Glomerular endothelial cell (primary cell): ENCODE results near the gene SPOCK2. TPM values are rescaled to one million over a fixed set of nuclear protein-coding genes. Genes with fewer than 3 reads are reported as not detected.

Source experiments
- DNase-seq: peaks from one replicate; pipeline ENCODE4 v3.0.0-alpha.2; 2011; ENCODE audit warnings: low read depth, low spot score; ENCODE audit errors: extremely low read depth
- total RNA-seq: library from RNA; depleted of rRNA; stranded (reverse); fragments of >200 nt; gene quantifications from 2 replicates; pipeline ENCODE4 v1.2.3, GENCODE V29; 2015

Gene SPOCK2
- total RNA-seq, 1 donor from 2014 or later = 0.41 TPM

- no peak for DNase-seq
These were observed 75.0 kb downstream of the SPOCK2 start for GRCh38 chr10:72013202-72013945.

GRCh38 chr10:72012796-72013195 is 75.6 kb downstream of the SPOCK2 start:
- DNase-seq = no peak

- DNase-seq = no peak
These were observed 76.3 kb downstream of the SPOCK2 start for GRCh38 chr10:72011976-72012512.

GRCh38 chr10:72011468-72011867 is 76.9 kb downstream of the SPOCK2 start:
- DNase-seq = no peak

GRCh38 chr10:72011016-72011415 is 77.3 kb downstream of the SPOCK2 start:
- DNase-seq = no peak

- DNase-seq = no peak
These were observed 77.9 kb downstream of the SPOCK2 start for GRCh38 chr10:72010234-72010973.

- peak; percentile 12 for DNase-seq
These were observed 78.8 kb downstream of the SPOCK2 start for GRCh38 chr10:72009425-72010081.

- no peak for DNase-seq
These were observed 79.3 kb downstream of the SPOCK2 start for GRCh38 chr10:72009051-72009424.

Other genes starting within 250 kb of the SPOCK2 start
- 1,624 and 1,972 TPM in 2 replicates for gene PSAP, start 237.3 kb downstream of the SPOCK2 start, total RNA-seq
- gene CHST3, start 124.2 kb downstream of the SPOCK2 start, total RNA-seq = 8.2 and 10.6 TPM in 2 replicates
- 28.1 and 39.4 TPM in 2 replicates for gene ANAPC16, start 127.5 kb upstream of the SPOCK2 start, total RNA-seq
- gene ASCC1, start 127.7 kb upstream of the SPOCK2 start, total RNA-seq = 23.8 and 26.3 TPM in 2 replicates
- 54.6 and 80.2 TPM in 2 replicates for gene DDIT4, start 185.4 kb upstream of the SPOCK2 start, total RNA-seq